NCI-H524 (cell line): Measurements from ENCODE around the gene SETD3.

Source experiments
- DNase-seq, 2 experiments: peaks; one replicate each; lab custom pipeline; 2025; lab: John Stamatoyannopoulos, UW

SETD3 gene

GRCh38 chr14:99479906-99480869, at the start of gene SETD3:
Gene SETD3, minus strand, starts transcription at chr14:99480859. Its CDS starts 15,054 bp downstream, at chr14:99465805.
- peak; percentile 42 to 50 for DNase-seq

GRCh38 chr14:99529899-99530298, 49.2 kb upstream of the SETD3 start:
- DNase-seq = peak in 1 of 2 experiments; percentile 48

DNA sequence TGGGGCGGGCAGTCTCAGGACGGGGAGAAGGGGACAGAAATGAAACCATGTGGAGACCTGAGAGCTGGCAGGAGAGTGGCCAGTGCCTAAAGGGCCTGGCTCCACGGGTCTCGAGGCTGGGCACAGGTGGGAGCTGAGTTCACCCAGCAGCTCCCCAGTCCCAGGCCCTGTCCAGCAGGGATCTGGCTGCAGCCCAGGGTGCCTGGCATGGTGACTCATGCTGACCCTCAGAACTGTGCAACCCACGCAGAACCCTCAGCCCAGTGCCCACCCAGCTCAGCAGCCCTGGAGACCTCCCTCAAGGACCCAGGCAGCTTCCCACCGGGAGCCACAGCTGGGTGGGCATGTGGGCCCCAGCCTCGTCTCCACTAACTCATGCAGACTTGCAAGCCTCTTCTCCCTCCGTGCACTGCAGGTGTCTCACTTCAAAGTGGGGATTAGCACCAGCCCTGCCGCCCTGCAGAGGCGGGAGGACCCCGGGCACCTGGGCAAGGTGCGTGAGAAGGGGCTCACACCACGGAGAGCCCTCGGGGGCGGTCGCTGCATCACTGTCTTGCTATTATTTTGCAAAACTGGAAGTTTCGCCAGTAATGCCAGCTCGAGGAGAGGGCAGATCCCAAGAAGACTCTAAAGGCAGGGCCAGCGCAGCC, 46.9 kb upstream of the SETD3 start:
- no peak for DNase-seq

- no peak for DNase-seq
These were observed 46.4 kb upstream of the SETD3 start for GRCh38 chr14:99527026-99527425.

GRCh38 chr14:99525699-99526080, 45.0 kb upstream of the SETD3 start:
- no peak for DNase-seq

- DNase-seq = peak; percentile 41 to 65
These were observed 44.4 kb upstream of the SETD3 start for GRCh38 chr14:99524804-99525698.

GRCh38 chr14:99524091-99524661, 43.5 kb upstream of the SETD3 start:
- DNase-seq = no peak

DNA sequence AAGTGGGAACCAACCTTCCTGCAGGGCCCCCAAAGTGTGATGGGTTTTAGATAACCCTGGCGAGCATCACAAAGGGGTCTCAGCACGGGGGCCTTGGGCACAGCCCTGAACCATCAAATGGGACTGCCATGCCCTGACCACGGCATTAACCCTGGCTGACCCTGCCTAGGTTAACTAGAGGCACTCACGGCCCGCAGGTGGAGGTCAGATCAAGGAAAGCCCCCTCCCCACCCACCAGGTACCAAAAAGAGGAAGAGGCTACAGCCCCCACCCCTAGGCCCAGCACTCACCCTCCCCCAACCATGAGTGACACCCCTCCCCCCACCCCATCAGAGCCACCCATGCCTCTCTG, 43.0 kb upstream of the SETD3 start:
- no peak for DNase-seq

- DNase-seq = no peak
These were observed 42.5 kb upstream of the SETD3 start for GRCh38 chr14:99522934-99523703.

DNA sequence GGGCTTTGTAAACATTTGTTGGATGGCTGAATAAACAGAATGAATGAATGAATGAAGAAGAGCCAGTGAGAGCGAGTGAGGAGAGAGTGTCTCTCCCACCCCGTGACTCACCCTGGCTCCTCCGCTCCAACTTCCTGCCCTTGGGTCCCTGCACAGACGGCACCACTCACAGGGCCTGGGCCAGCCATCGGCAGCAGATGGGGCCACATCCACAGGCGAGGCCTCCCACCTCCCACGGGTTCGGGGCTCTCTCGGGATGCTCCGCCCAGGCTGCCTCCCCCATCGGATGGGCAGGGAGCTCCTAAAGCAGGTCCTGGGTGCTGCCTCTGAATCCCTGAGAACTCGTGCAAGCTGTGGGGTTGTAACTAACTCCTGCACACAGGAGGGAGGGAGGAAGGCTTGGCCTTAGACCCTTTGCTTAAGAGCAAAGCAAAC, 41.8 kb upstream of the SETD3 start:
- peak in 1 of 2 experiments; percentile 63 for DNase-seq

DNA sequence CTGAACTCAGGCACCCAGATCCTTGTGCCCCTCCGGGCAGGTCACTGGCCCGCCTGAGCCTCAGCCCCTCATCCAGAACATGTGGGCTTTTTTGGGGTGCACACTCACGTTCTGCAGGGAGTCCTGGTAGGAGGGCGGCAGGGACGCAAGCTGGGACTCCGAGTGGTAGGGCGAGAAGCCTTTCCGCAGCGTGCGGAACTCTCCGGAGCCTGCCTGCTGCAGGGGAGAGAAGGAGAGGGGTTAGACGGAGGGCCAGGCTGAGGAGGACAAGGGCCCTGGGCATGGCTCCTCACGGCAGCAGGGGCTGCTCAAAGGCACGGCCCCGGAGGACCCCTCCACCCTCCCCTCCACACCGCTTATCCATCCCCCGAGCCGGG, 41.4 kb upstream of the SETD3 start:
- DNase-seq = no peak

GRCh38 chr14:99521176-99522024, 40.7 kb upstream of the SETD3 start:
- no peak for DNase-seq

- no peak for DNase-seq
These were observed 40.0 kb upstream of the SETD3 start for GRCh38 chr14:99520571-99521081.

GRCh38 chr14:99519931-99520421, 39.3 kb upstream of the SETD3 start:
- no peak for DNase-seq

- no peak for DNase-seq
These were observed 38.8 kb upstream of the SETD3 start for GRCh38 chr14:99519347-99519881.

GRCh38 chr14:99518441-99519346, 38.0 kb upstream of the SETD3 start:
- peak; percentile 52 to 72 for DNase-seq

GRCh38 chr14:99517643-99518381, 37.2 kb upstream of the SETD3 start:
- no peak for DNase-seq
